GM18505 (cell line): Measurements from ENCODE around the gene FUNDC2.

Source experiments
- ATAC-seq: cut with Tn5 transposase; IDR thresholded peaks from one replicate; pipeline ENCODE4 v1.9.1; 2021; ENCODE audit not compliant: unreplicated experiment
- POLR2A ChIP-seq: IDR thresholded peaks from 4 replicates; pipeline ENCODE4 v1.6.1; 2011; ENCODE audit warnings: borderline replicate concordance; ENCODE audit not compliant: insufficient read depth, insufficient read length; ENCODE audit errors: extremely low read depth

Gene FUNDC2

GRCh38 chrX:155009994-155010472, 16.6 kb upstream of the FUNDC2 start:
- no peak for ATAC-seq
- TF ChIP-seq POLR2A: no peak

- no peak for ATAC-seq
These were observed 6.1 kb upstream of the FUNDC2 start for GRCh38 chrX:155020591-155020990.

GRCh38 chrX:155022585-155022984, 4.1 kb upstream of the FUNDC2 start, which contains the start of gene F8:
Gene F8, minus strand, starts transcription at chrX:155022723. Its CDS starts 171 bp downstream, at chrX:155022552.
- TF ChIP-seq POLR2A: no peak
- ATAC-seq: no peak

More at GRCh38 chrX:155020591-155020990, 6.1 kb upstream of the FUNDC2 start:
- no peak for TF ChIP-seq POLR2A

- no peak for TF ChIP-seq POLR2A
- no peak for ATAC-seq
These were observed 2.5 kb upstream of the FUNDC2 start for GRCh38 chrX:155023907-155024833.

- ATAC-seq: no peak
- TF ChIP-seq POLR2A: no peak
These were observed 271 bp upstream of the FUNDC2 start for GRCh38 chrX:155026420-155026726.

- no peak for TF ChIP-seq POLR2A
- no peak for ATAC-seq
These were observed 944 bp downstream of the FUNDC2 start for GRCh38 chrX:155027509-155028066.

- ATAC-seq: no peak
- TF ChIP-seq POLR2A: no peak
These were observed 1.5 kb downstream of the FUNDC2 start for GRCh38 chrX:155028129-155028528.

GRCh38 chrX:155028877-155029291, 2.2 kb downstream of the FUNDC2 start:
- no peak for ATAC-seq
- no peak for TF ChIP-seq POLR2A

- ATAC-seq: no peak
- no peak for TF ChIP-seq POLR2A
These were observed 5.0 kb downstream of the FUNDC2 start for GRCh38 chrX:155031657-155032056.

GRCh38 chrX:155035688-155036087, 9.0 kb downstream of the FUNDC2 start:
- no peak for TF ChIP-seq POLR2A
- no peak for ATAC-seq

GRCh38 chrX:155046129-155046810, 19.6 kb downstream of the FUNDC2 start:
- TF ChIP-seq POLR2A: no peak
- no peak for ATAC-seq

- no peak for ATAC-seq
- no peak for TF ChIP-seq POLR2A
These were observed 20.3 kb downstream of the FUNDC2 start for GRCh38 chrX:155046811-155047528.
